ENCODE data around the gene PNRC2. TPM values are rescaled to one million over a fixed set of nuclear protein-coding genes. Genes with fewer than 3 reads are reported as not detected.

The PNRC2 gene
- total and polyA plus RNA-seq, 4 donors, result 24.9 to 63.6 (median 36.3) TPM

DNA sequence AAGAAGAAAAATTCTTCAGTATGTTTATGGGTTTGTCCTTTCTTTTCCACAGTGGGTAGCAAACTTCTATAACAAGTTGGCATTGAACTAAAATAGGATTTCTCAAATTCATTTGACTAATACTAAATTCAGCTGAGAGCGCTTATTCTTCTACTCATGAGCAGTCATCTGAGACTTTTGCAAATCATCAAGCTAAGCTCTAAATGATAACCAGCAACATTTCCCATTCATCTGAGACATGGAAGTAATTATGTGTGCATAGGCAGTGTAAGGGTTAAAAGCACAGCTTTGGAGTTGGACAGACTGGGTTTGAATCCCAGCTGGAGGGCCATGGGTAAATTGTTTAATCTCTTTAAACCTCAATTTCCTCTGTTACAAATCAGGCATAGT, 28.1 kb upstream of the PNRC2 start:
- no peaks in the 10 kb centered on the region for H3K36me3 ChIP-seq (ENCODE audit: control insufficient read depth in 4 of 4, insufficient read depth in 3 of 4, low read depth in 1 of 4, low read length in 3 of 4)
- no peaks in the 10 kb centered on the region for H3K27me3 ChIP-seq (ENCODE audit: control insufficient read depth in 4 of 4, insufficient read depth in 4 of 4, low read length in 3 of 4)
- no peak overlapping the region for H3K27ac ChIP-seq (ENCODE audit: low read depth in 1 of 2, low read length in 2 of 2)
- H3K9ac ChIP-seq (ENCODE audit: low read depth in 1 of 2, low read length in 2 of 2), result no peak overlapping the region
- no peaks in the 10 kb centered on the region for H3K4me1 ChIP-seq (ENCODE audit: control insufficient read depth in 4 of 4, insufficient read depth in 4 of 4, low read length in 3 of 4)
- no peaks in the 10 kb centered on the region for H3K9me3 ChIP-seq (ENCODE audit: control insufficient read depth in 4 of 4, low read length in 3 of 4)
- no peak for TF ChIP-seq HNF4G (IDR thresholded peaks at IDR 0.05)
- TF ChIP-seq TAF1 (conservative IDR thresholded peaks at IDR 0.05), result no peak
- TF ChIP-seq GABPA (IDR thresholded peaks at IDR 0.05 in 1 of 2, conservative IDR thresholded peaks at IDR 0.05 in 1 of 2), result no peak
- no peak for TF ChIP-seq FOXA1 (IDR thresholded peaks at IDR 0.05)
- TF ChIP-seq SP1 (IDR thresholded peaks at IDR 0.05), result no peak
- no peak for TF ChIP-seq JUND (IDR thresholded peaks at IDR 0.05)
- no peak for TF ChIP-seq NR2F2 (IDR thresholded peaks at IDR 0.05)
- TF ChIP-seq, protein P1, sequence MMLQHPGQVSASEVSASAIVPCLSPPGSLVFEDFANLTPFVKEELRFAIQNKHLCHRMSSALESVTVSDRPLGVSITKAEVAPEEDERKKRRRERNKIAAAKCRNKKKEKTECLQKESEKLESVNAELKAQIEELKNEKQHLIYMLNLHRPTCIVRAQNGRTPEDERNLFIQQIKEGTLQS (IDR thresholded peaks at IDR 0.05), result no peak
- TF ChIP-seq YY1 (IDR thresholded peaks at IDR 0.05), result no peak
- no peak for DNase-seq (ENCODE audit: low spot score)
- H3K4me3 ChIP-seq (ENCODE audit: low read depth in 1 of 3, low read length in 3 of 3), result no peak overlapping the region
- 100% methylated on average over 1 of the region's 1 CpG for WGBS

DNA sequence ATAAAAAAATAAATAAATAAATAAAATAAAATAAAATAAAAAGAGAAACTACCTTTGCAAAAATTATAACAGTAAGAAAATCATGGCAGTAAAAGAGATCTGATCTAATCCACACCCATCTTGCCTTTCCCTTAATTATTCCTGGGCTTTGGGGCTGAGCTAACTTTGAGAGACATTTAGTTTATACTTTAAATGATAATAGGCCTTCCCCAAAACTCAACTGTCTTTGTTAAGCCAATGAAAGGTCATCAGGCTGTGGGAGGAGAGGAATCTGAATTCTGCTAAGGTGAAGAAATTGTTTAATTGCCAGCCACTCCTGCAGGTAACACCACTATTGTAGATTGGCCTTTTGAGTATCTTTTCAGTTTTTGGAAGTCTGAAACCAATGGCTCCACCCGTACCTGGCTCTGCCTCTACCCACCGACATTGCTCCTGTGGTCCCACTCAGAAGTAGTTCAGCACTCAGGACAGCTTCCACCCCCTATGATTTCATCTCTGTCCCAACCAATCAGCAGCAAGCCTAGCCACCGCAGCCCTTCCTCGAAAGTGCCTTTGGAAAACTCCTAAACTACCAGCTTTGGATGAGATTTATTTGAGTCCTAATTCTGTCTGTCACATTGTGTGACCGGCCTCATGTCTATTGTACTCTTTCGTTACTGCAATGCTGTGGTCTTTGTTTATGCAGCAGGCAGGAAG, 23.0 kb upstream of the PNRC2 start:
- no peak overlapping the region for H3K4me3 ChIP-seq (ENCODE audit: low read depth in 1 of 3, low read length in 3 of 3)
- H3K9ac ChIP-seq (ENCODE audit: low read depth in 1 of 2, low read length in 2 of 2), result no peak overlapping the region
- H3K4me1 ChIP-seq (ENCODE audit: control insufficient read depth in 4 of 4, insufficient read depth in 4 of 4, low read length in 3 of 4), result no peaks in the 10 kb centered on the region
- TF ChIP-seq, protein P2, sequence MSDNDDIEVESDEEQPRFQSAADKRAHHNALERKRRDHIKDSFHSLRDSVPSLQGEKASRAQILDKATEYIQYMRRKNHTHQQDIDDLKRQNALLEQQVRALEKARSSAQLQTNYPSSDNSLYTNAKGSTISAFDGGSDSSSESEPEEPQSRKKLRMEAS (IDR thresholded peaks at IDR 0.05), result no peak
- TF ChIP-seq NR2F2 (IDR thresholded peaks at IDR 0.05) (no peak), HNF4A (conservative IDR thresholded peaks at IDR 0.05) (no peak), JUND (IDR thresholded peaks at IDR 0.05) (no peak), HNF4G (IDR thresholded peaks at IDR 0.05) (no peak), FOXA2 (IDR thresholded peaks at IDR 0.05) (no peak), RAD21 (IDR thresholded peaks at IDR 0.05) (no peak)
- H3K36me3 ChIP-seq (ENCODE audit: control insufficient read depth in 4 of 4, insufficient read depth in 3 of 4, low read depth in 1 of 4, low read length in 3 of 4), result no peaks in the 10 kb centered on the region
- H3K27me3 ChIP-seq (ENCODE audit: control insufficient read depth in 4 of 4, insufficient read depth in 4 of 4, low read length in 3 of 4), result no peaks in the 10 kb centered on the region
- no peak for DNase-seq (ENCODE audit: low spot score)
- WGBS, result 71% methylated on average over 6 of the region's 6 CpGs
- no peak overlapping the region for H3K27ac ChIP-seq (ENCODE audit: low read depth in 1 of 2, low read length in 2 of 2)
- H3K9me3 ChIP-seq (ENCODE audit: control insufficient read depth in 4 of 4, low read length in 3 of 4), result no peaks in the 10 kb centered on the region

DNA sequence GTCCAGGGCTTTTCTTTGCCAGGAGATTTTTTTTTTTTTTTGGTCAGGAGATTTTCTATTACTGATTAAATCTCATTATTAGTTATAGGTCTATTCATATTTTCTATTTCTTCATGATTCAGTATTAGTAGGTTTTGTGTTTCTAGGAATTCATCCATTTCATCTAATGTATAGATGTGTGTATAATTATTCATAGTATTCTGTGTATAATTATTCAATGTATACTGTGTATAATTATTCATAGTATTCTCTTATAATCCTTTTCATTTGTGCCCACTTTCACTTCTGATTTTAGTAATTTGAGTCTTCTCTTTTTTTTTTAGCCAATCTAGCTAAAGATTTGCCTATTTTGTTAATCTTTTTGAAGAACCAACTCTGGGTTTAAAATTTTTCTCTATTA, 12.3 kb upstream of the PNRC2 start:
- Histone ChIP-seq H3K4me1 (ENCODE audit: control insufficient read depth in 4 of 4, insufficient read depth in 4 of 4, low read length in 3 of 4) (no peaks in the 10 kb centered on the region), H3K9ac (ENCODE audit: low read depth in 1 of 2, low read length in 2 of 2) (no peak overlapping the region), H3K4me3 (ENCODE audit: low read depth in 1 of 3, low read length in 3 of 3) (no peak overlapping the region), H3K36me3 (ENCODE audit: control insufficient read depth in 4 of 4, insufficient read depth in 3 of 4, low read depth in 1 of 4, low read length in 3 of 4) (no peaks in the 10 kb centered on the region), H3K27me3 (ENCODE audit: control insufficient read depth in 4 of 4, insufficient read depth in 4 of 4, low read length in 3 of 4) (no peaks in the 10 kb centered on the region), H3K9me3 (ENCODE audit: control insufficient read depth in 4 of 4, low read length in 3 of 4) (peaks cover 0 to 8% (median 1%) of the 10 kb centered on the region in 4 donors), H3K27ac (ENCODE audit: low read depth in 1 of 2, low read length in 2 of 2) (no peak overlapping the region)
- DNase-seq (ENCODE audit: low spot score), result no peak
- TF ChIP-seq JUND (IDR thresholded peaks at IDR 0.05) (no peak), RXRA (IDR thresholded peaks at IDR 0.05) (no peak), HNF4A (conservative IDR thresholded peaks at IDR 0.05) (no peak), FOXA1 (IDR thresholded peaks at IDR 0.05) (no peak)
- TF ChIP-seq, protein P3, sequence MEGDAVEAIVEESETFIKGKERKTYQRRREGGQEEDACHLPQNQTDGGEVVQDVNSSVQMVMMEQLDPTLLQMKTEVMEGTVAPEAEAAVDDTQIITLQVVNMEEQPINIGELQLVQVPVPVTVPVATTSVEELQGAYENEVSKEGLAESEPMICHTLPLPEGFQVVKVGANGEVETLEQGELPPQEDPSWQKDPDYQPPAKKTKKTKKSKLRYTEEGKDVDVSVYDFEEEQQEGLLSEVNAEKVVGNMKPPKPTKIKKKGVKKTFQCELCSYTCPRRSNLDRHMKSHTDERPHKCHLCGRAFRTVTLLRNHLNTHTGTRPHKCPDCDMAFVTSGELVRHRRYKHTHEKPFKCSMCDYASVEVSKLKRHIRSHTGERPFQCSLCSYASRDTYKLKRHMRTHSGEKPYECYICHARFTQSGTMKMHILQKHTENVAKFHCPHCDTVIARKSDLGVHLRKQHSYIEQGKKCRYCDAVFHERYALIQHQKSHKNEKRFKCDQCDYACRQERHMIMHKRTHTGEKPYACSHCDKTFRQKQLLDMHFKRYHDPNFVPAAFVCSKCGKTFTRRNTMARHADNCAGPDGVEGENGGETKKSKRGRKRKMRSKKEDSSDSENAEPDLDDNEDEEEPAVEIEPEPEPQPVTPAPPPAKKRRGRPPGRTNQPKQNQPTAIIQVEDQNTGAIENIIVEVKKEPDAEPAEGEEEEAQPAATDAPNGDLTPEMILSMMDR (IDR thresholded peaks at IDR 0.05; ENCODE audit: low read depth, low read length, missing input control), result no peak
